Stimulated activated CD4-positive, alpha-beta T cell treated with anti-CD3 and anti-CD28 coated beads, TNF-alpha, amount 100 ng/mL, for 4 hours (primary cell): ENCODE data around the gene CRAT.
A peak's percentile ranks its signal among the peaks of the same experiment; 100 is the strongest.
"Not testable (repeated sequence)": the region's sequence is repeated elsewhere in the genome, so short reads cannot be mapped to it uniquely, and the experiment has no call there.

Source experiments
- DNase-seq, 3 experiments: peaks; one replicate each; pipeline ENCODE4 v3.0.0-alpha.2; 2020; ENCODE audit warnings: low read depth in 3 of 3

CRAT gene

GRCh38 chr9:129138476-129139232 lies 28.1 kb upstream of the CRAT start:
- DNase-seq = no peak

GRCh38 chr9:129138144-129138462 lies 27.5 kb upstream of the CRAT start:
- no peak for DNase-seq

- no peak for DNase-seq
Measured at GRCh38 chr9:129137292-129138143, 26.9 kb upstream of the CRAT start.

- DNase-seq = no peak
Measured at GRCh38 chr9:129136446-129137035, 25.9 kb upstream of the CRAT start.

- DNase-seq = no peak
Measured at GRCh38 chr9:129135476-129135875, 24.9 kb upstream of the CRAT start.

- no peak for DNase-seq
Measured at GRCh38 chr9:129133082-129133481, 22.5 kb upstream of the CRAT start.

- DNase-seq = peak; percentile 67 to 76 (median 74)
Measured at GRCh38 chr9:129131300-129132145, 20.9 kb upstream of the CRAT start.

GRCh38 chr9:129130791-129131190 lies 20.2 kb upstream of the CRAT start:
- DNase-seq = no peak

- DNase-seq = not testable (repeated sequence)
Measured at GRCh38 chr9:129130271-129130670, 19.7 kb upstream of the CRAT start.

GRCh38 chr9:129128689-129129088 lies 18.1 kb upstream of the CRAT start:
- DNase-seq = no peak

- no peak for DNase-seq
Measured at GRCh38 chr9:129126749-129127618, 16.4 kb upstream of the CRAT start.

GRCh38 chr9:129125478-129125877 lies 14.9 kb upstream of the CRAT start:
- DNase-seq = no peak

GRCh38 chr9:129124506-129125069 lies 14.0 kb upstream of the CRAT start:
- DNase-seq = no peak

GRCh38 chr9:129122976-129123375 lies 12.4 kb upstream of the CRAT start:
- DNase-seq = not testable (repeated sequence)

GRCh38 chr9:129122133-129122532 lies 11.5 kb upstream of the CRAT start:
- no peak for DNase-seq

GRCh38 chr9:129121483-129121882 lies 10.9 kb upstream of the CRAT start:
- no peak for DNase-seq

- DNase-seq = no peak
Measured at GRCh38 chr9:129118799-129119198, 8.2 kb upstream of the CRAT start.

GRCh38 chr9:129113645-129114304 lies 3.2 kb upstream of the CRAT start:
- no peak for DNase-seq

GRCh38 chr9:129112526-129112925 lies 1.9 kb upstream of the CRAT start:
- DNase-seq = not testable (repeated sequence)
